GM20000 (cell line): ENCODE data around the gene ANGPT4.

ENCODE experiments used
- DNase-seq: peaks from one replicate; pipeline ENCODE4 v3.0.0; 2012; ENCODE audit warnings: low spot score
- TF ChIP-seq, protein P1 (sequence below): IDR thresholded peaks from 2 replicates; pipeline ENCODE4 v1.5.1; 2012; ENCODE audit warnings: mild to moderate bottlenecking, control low read depth; ENCODE audit errors: extremely low read depth, missing control alignments

Gene ANGPT4, protein sequence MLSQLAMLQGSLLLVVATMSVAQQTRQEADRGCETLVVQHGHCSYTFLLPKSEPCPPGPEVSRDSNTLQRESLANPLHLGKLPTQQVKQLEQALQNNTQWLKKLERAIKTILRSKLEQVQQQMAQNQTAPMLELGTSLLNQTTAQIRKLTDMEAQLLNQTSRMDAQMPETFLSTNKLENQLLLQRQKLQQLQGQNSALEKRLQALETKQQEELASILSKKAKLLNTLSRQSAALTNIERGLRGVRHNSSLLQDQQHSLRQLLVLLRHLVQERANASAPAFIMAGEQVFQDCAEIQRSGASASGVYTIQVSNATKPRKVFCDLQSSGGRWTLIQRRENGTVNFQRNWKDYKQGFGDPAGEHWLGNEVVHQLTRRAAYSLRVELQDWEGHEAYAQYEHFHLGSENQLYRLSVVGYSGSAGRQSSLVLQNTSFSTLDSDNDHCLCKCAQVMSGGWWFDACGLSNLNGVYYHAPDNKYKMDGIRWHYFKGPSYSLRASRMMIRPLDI

DNA sequence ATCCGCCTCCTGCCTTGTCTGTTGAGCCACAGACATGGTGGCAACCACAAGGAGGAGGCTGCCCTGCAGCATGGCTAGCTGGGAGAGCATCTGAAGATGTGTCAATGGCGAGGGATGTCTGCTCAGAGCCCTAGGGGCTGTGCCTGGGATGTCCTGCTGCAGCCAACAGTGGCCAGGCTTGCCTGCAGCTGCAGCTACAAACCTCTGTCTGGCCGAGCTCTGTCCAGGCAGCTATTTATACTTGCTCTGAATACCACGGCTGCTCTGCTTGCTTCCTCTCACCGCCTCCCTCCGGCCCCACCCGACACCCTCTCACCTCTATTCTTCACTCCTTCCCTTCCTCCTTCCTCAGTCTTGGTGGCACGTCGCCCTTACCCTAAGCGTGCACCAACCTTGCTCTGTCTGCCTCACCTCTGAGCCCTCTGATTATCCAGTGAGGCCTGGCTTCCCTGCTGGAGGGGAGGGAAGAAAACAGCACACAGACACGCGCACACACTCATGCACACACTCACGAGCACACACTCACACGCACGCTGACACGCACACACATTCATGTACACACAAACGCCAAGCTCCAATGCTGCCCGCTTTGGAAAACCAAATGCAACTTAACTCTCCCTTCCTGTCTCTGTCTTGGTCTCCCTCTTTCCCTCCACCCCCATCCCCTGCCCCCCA lies at the start of gene ANGPT4:
Gene ANGPT4, minus strand, starts transcription at position 210 of the 675 bp plus-strand sequence. Its CDS starts 120 bp downstream, at position 90.
- TF ChIP-seq, protein P1, sequence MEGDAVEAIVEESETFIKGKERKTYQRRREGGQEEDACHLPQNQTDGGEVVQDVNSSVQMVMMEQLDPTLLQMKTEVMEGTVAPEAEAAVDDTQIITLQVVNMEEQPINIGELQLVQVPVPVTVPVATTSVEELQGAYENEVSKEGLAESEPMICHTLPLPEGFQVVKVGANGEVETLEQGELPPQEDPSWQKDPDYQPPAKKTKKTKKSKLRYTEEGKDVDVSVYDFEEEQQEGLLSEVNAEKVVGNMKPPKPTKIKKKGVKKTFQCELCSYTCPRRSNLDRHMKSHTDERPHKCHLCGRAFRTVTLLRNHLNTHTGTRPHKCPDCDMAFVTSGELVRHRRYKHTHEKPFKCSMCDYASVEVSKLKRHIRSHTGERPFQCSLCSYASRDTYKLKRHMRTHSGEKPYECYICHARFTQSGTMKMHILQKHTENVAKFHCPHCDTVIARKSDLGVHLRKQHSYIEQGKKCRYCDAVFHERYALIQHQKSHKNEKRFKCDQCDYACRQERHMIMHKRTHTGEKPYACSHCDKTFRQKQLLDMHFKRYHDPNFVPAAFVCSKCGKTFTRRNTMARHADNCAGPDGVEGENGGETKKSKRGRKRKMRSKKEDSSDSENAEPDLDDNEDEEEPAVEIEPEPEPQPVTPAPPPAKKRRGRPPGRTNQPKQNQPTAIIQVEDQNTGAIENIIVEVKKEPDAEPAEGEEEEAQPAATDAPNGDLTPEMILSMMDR, result no peak
- DNase-seq, result no peak

DNA sequence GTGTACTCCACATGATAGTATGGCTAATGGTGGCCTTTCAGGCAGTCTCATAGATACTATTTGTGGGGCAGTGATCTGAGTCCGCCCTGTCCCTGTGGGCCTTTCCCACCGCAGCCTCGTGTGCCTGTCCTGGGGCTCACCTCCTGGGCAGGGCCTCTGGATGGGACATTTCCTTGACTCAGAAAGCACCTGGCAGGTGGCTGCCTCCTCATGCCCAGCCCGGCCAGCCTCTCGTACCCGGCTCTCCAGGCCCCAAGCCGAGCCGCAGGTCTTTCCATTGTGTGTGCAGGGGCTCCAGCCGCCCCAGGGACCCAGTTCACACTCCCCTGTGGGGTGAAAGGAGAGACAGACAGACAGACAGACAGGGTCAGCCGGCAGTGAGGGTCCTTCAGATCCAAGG lies 47.7 kb upstream of the ANGPT4 start:
- no peak for DNase-seq
- TF ChIP-seq, protein P1, result no peak

DNA sequence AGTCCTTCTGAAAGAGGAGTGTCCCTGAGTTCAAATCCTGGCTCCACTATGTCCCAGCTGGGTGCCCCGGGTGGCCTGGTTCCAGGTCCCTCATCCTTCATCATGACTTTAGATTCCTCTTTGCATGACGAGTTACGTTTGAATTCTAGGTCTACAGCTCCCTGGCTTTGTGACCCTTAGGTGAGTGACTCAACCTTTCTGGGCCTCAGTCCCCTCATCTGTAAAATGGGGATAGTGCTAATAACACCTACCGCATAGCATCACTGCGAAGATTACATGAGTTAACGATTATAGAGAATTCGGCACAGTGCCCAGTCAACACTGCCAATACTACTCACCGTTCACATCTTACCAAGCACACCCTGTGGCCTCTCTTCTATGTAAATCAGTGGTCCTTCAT lies 46.5 kb upstream of the ANGPT4 start:
- TF ChIP-seq, protein P1, result no peak
- no peak for DNase-seq

DNA sequence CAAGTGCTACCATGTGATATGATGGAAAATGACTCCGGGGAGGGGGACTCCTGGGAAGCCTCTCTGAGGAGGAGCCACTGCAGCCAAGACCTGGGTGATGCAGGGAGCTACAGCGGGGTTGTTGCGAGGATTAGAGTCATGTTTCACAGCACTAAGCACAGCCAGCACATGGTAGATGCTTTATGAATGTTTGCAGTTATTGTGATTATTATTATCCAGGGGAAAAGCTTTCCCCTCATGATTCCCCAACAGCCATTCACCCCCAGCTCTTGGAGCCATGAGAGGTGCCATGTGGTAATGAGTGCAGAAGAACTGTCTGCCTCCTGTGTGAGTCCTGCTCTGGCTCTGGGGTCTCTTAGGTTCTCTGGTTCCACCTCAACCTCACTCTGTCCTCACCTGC lies 46.1 kb upstream of the ANGPT4 start:
- no peak for DNase-seq
- TF ChIP-seq, protein P1, result no peak

DNA sequence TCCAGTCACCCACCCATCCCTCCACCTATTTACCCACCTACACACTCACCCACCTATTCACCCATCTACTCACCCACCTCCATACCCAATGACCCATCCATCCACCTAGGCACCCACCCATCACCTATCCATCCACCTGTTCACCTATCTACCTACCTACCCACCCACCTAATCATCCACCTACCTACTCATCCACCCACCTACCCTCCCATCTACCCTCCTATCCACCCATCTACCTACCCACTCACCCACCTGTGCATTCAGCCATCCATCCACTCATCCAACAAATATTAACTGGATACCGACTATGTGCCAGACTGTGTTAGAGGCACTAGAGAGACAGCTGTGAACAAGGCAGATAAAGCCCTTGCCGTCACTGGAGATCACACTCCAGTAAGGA lies 45.6 kb upstream of the ANGPT4 start:
- DNase-seq, result no peak
- TF ChIP-seq, protein P1, result no peak

DNA sequence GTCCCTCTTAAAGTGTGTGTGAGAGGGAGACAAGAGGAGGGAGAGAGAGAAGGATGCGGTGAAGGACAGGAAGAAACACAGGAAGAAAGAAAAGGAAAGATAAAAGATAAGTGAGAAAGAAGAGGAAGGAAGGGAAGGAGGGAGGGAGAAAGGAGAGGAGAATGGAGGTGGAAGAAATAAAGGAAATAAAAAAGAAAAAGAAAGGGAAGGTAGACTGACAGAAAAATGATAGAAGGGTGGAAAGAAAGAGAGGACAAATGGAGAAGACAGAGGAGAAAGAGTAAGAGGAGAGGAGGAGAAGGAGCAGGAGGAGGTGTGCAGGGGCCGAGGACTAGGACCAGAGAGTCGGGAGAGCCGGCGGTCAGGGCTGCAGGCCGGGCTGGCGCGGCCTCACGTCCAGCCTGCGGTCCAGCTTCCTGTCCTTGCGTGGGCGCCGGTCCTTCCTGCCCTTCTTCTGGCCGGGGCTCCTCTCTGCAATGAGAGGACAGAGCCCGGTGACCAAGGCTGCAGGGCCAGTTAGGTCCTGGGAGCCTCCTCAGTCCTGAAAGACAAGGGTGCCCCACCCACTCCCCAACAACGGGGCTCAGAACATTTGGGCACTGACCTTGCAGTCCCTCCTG lies 44.0 kb upstream of the ANGPT4 start:
- DNase-seq, result no peak
- TF ChIP-seq, protein P1, result no peak
